ENCODE data around the gene TFF2. TPM values are rescaled to one million over a fixed set of nuclear protein-coding genes. Genes with fewer than 3 reads are reported as not detected.

TFF2 gene
- total RNA-seq, 2 experiments from 2014 or later, result not detected

- peaks cover 18% of the 10 kb centered on the region for H3K4me1 Mint-ChIP-seq (ENCODE audit: low read depth)
- H3K36me3 Mint-ChIP-seq (ENCODE audit: low read depth), result no peaks in the 10 kb centered on the region
- H3K4me3 Mint-ChIP-seq, result no peak overlapping the region
These were observed 22.6 kb upstream of the TFF2 start for GRCh38 chr21:42373196-42373907.

GRCh38 chr21:42370894-42371654 lies 20.3 kb upstream of the TFF2 start:
- H3K4me3 Mint-ChIP-seq, result no peak overlapping the region
- intact Hi-C loops (cut with micrococcal nuclease), result no loop called here

More at GRCh38 chr21:42373196-42373907, 22.6 kb upstream of the TFF2 start:
- DNase-seq, result peak; percentile 45
- Mint-ChIP-seq H3K27me3 (ENCODE audit: low read depth) (no peaks in the 10 kb centered on the region), H3K27ac (peak overlapping the region; percentile 60), H3K9me3 (no peaks in the 10 kb centered on the region)
- CTCF ChIA-PET, result interaction anchor here (1.0 to 2.3 kb wide), 3 partner anchors 10 to 50 kb away, joined by 3 to 8 read pairs (median 7); no protein-coding TSS in a partner anchor
- intact Hi-C loops (cut with micrococcal nuclease), result no loop called here

GRCh38 chr21:42369821-42370220 lies 19.0 kb upstream of the TFF2 start:
- H3K4me1 Mint-ChIP-seq (ENCODE audit: low read depth), result peaks cover 18% of the 10 kb centered on the region
- H3K36me3 Mint-ChIP-seq (ENCODE audit: low read depth), result no peaks in the 10 kb centered on the region
- H3K27ac Mint-ChIP-seq, result no peak overlapping the region
- intact Hi-C loops (cut with micrococcal nuclease), result no loop called here
- CTCF ChIA-PET, result interaction anchor here (0.6 to 1.6 kb wide), 2 partner anchors 11 to 84 kb away, joined by 3 read pairs; no protein-coding TSS in a partner anchor
- H3K9me3 Mint-ChIP-seq, result no peaks in the 10 kb centered on the region
- no peaks in the 10 kb centered on the region for H3K27me3 Mint-ChIP-seq (ENCODE audit: low read depth)
- H3K4me3 Mint-ChIP-seq, result no peak overlapping the region
- no peak for DNase-seq

More at GRCh38 chr21:42370894-42371654, 20.3 kb upstream of the TFF2 start:
- Mint-ChIP-seq H3K36me3 (ENCODE audit: low read depth) (no peaks in the 10 kb centered on the region), H3K27ac (no peak overlapping the region), H3K27me3 (ENCODE audit: low read depth) (no peaks in the 10 kb centered on the region), H3K4me1 (ENCODE audit: low read depth) (peaks cover 22% of the 10 kb centered on the region), H3K9me3 (no peaks in the 10 kb centered on the region)
- DNase-seq, result no peak
- CTCF ChIA-PET, result interaction anchor here (1.1 kb wide), 1 partner anchor 11 kb away, joined by 3 read pairs; no protein-coding TSS in a partner anchor

GRCh38 chr21:42367367-42368165 lies 16.8 kb upstream of the TFF2 start:
- H3K27ac Mint-ChIP-seq, result no peak overlapping the region
- H3K9me3 Mint-ChIP-seq, result no peaks in the 10 kb centered on the region
- CTCF ChIA-PET, result interaction anchor here (0.6 to 0.7 kb wide), 2 partner anchors 208 to 222 kb away, joined by 3 read pairs; no protein-coding TSS in a partner anchor
- intact Hi-C loops (cut with micrococcal nuclease), result no loop called here
- no peaks in the 10 kb centered on the region for H3K36me3 Mint-ChIP-seq (ENCODE audit: low read depth)
- no peaks in the 10 kb centered on the region for H3K27me3 Mint-ChIP-seq (ENCODE audit: low read depth)
- H3K4me3 Mint-ChIP-seq, result no peak overlapping the region
- H3K4me1 Mint-ChIP-seq (ENCODE audit: low read depth), result peaks cover 6% of the 10 kb centered on the region
- DNase-seq, result no peak

GRCh38 chr21:42366292-42367010 lies 15.7 kb upstream of the TFF2 start, which contains the start of gene TFF1:
Gene TFF1, minus strand, starts transcription at chr21:42366535. Its CDS starts 40 bp downstream, at chr21:42366495.
- DNase-seq, result no peak
- Mint-ChIP-seq H3K9me3 (no peaks in the 10 kb centered on the region), H3K27ac (no peak within 1 kb of the TSS)

GRCh38 chr21:42365770-42366169 lies 15.0 kb upstream of the TFF2 start:
- CTCF ChIA-PET, result no interaction called here
- Mint-ChIP-seq H3K9me3 (no peaks in the 10 kb centered on the region), H3K27me3 (ENCODE audit: low read depth) (no peaks in the 10 kb centered on the region), H3K4me3 (no peak overlapping the region), H3K36me3 (ENCODE audit: low read depth) (no peaks in the 10 kb centered on the region), H3K27ac (no peak overlapping the region), H3K4me1 (ENCODE audit: low read depth) (peaks cover 6% of the 10 kb centered on the region)
- no peak for DNase-seq
- intact Hi-C loops (cut with micrococcal nuclease), result no loop called here

More at GRCh38 chr21:42366292-42367010, 15.7 kb upstream of the TFF2 start, which contains the start of gene TFF1:
- CTCF ChIA-PET, result interaction anchor here (0.8 to 0.9 kb wide), 2 partner anchors 31 to 52 kb away, joined by 3 to 4 read pairs; no protein-coding TSS in a partner anchor
- no peaks in the 10 kb centered on the region for H3K36me3 Mint-ChIP-seq (ENCODE audit: low read depth)
- H3K4me1 Mint-ChIP-seq (ENCODE audit: low read depth), result peaks cover 6% of the 10 kb centered on the region
- intact Hi-C loops (cut with micrococcal nuclease), result no loop called here
- H3K4me3 Mint-ChIP-seq, result no peak within 1 kb of the TSS
- H3K27me3 Mint-ChIP-seq (ENCODE audit: low read depth), result no peaks in the 10 kb centered on the region

GRCh38 chr21:42364304-42364865 lies 13.6 kb upstream of the TFF2 start:
- H3K4me1 Mint-ChIP-seq (ENCODE audit: low read depth), result peaks cover 6% of the 10 kb centered on the region
- DNase-seq, result no peak
- H3K27me3 Mint-ChIP-seq (ENCODE audit: low read depth), result no peaks in the 10 kb centered on the region
- H3K36me3 Mint-ChIP-seq (ENCODE audit: low read depth), result no peaks in the 10 kb centered on the region
- H3K4me3 Mint-ChIP-seq, result no peak overlapping the region
- H3K9me3 Mint-ChIP-seq, result no peaks in the 10 kb centered on the region
- intact Hi-C loops (cut with micrococcal nuclease), result no loop called here
- CTCF ChIA-PET, result interaction anchor here (0.7 to 1.1 kb wide), 3 partner anchors 17 to 219 kb away, joined by 3 read pairs; no protein-coding TSS in a partner anchor
- H3K27ac Mint-ChIP-seq, result no peak overlapping the region

GRCh38 chr21:42363312-42363711 lies 12.5 kb upstream of the TFF2 start:
- intact Hi-C loops (cut with micrococcal nuclease), result no loop called here
- H3K36me3 Mint-ChIP-seq (ENCODE audit: low read depth), result no peaks in the 10 kb centered on the region
- H3K27me3 Mint-ChIP-seq (ENCODE audit: low read depth), result no peaks in the 10 kb centered on the region
- H3K4me1 Mint-ChIP-seq (ENCODE audit: low read depth), result peaks cover 4% of the 10 kb centered on the region
- H3K9me3 Mint-ChIP-seq, result no peaks in the 10 kb centered on the region
- CTCF ChIA-PET, result no interaction called here
- no peak for DNase-seq
- no peak overlapping the region for H3K4me3 Mint-ChIP-seq
- no peak overlapping the region for H3K27ac Mint-ChIP-seq

GRCh38 chr21:42362700-42363099 lies 11.9 kb upstream of the TFF2 start:
- H3K9me3 Mint-ChIP-seq, result no peaks in the 10 kb centered on the region
- CTCF ChIA-PET, result interaction anchor here (0.7 kb wide), 1 partner anchor 104 kb away, joined by 4 read pairs; no protein-coding TSS in a partner anchor
- intact Hi-C loops (cut with micrococcal nuclease), result no loop called here

GRCh38 chr21:42362198-42362597 lies 11.4 kb upstream of the TFF2 start:
- no peaks in the 10 kb centered on the region for H3K27me3 Mint-ChIP-seq (ENCODE audit: low read depth)
- intact Hi-C loops (cut with micrococcal nuclease), result no loop called here
- H3K4me3 Mint-ChIP-seq, result no peak overlapping the region
- H3K36me3 Mint-ChIP-seq (ENCODE audit: low read depth), result no peaks in the 10 kb centered on the region
- no peak for DNase-seq
- no peaks in the 10 kb centered on the region for H3K4me1 Mint-ChIP-seq (ENCODE audit: low read depth)
- no peaks in the 10 kb centered on the region for H3K9me3 Mint-ChIP-seq
- no peak overlapping the region for H3K27ac Mint-ChIP-seq
- CTCF ChIA-PET, result interaction anchor here (0.7 to 1.7 kb wide), 3 partner anchors 25 to 103 kb away, joined by 4 to 6 read pairs (median 6); no protein-coding TSS in a partner anchor

More at GRCh38 chr21:42362700-42363099, 11.9 kb upstream of the TFF2 start:
- no peaks in the 10 kb centered on the region for H3K4me1 Mint-ChIP-seq (ENCODE audit: low read depth)
- DNase-seq, result no peak
- H3K4me3 Mint-ChIP-seq, result no peak overlapping the region
- H3K36me3 Mint-ChIP-seq (ENCODE audit: low read depth), result no peaks in the 10 kb centered on the region
- no peaks in the 10 kb centered on the region for H3K27me3 Mint-ChIP-seq (ENCODE audit: low read depth)
- H3K27ac Mint-ChIP-seq, result no peak overlapping the region

- CTCF ChIA-PET, result interaction anchor here (0.7 to 2.2 kb wide), 13 partner anchors 13 to 125 kb away, joined by 3 to 9 read pairs (median 4); no protein-coding TSS in a partner anchor
- Mint-ChIP-seq H3K27me3 (ENCODE audit: low read depth) (no peaks in the 10 kb centered on the region), H3K9me3 (peaks cover 2% of the 10 kb centered on the region), H3K27ac (no peak overlapping the region), H3K36me3 (ENCODE audit: low read depth) (no peaks in the 10 kb centered on the region), H3K4me3 (no peak overlapping the region), H3K4me1 (ENCODE audit: low read depth) (no peaks in the 10 kb centered on the region)
- no peak for DNase-seq
- intact Hi-C loops (cut with micrococcal nuclease), result no loop called here
These were observed 10.5 kb upstream of the TFF2 start for GRCh38 chr21:42361286-42361685.

All from activated naive CD4-positive, alpha-beta T cell treated with anti-CD3 and anti-CD28 coated beads for 36 hours (primary cell).